GM21529 (cell line): Measurements from ENCODE around the gene C3orf70.

Experiments
- ATAC-seq: cut with Tn5 transposase; IDR thresholded peaks from one replicate; pipeline ENCODE4 v1.9.1; 2021; ENCODE audit not compliant: unreplicated experiment

The C3orf70 gene

DNA sequence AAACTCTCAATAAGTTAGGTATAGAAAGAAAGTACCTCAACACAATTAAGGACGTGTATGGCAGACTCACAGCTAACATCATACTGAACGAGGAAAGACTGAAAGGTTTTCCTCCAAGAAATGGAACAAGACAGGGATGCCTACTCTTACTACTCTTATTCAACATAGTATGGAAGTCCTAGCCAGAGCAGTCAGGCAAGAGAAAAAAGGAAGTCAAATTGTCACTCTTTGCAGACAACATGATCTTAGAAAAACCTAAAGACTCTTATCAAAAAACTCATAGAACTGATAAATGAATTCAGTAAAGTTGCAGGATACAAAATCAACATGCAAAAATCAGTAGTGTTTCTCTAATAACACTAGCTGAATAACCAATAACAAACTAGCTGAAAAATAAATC, 96.0 kb downstream of the C3orf70 start:
- no peak for ATAC-seq

DNA sequence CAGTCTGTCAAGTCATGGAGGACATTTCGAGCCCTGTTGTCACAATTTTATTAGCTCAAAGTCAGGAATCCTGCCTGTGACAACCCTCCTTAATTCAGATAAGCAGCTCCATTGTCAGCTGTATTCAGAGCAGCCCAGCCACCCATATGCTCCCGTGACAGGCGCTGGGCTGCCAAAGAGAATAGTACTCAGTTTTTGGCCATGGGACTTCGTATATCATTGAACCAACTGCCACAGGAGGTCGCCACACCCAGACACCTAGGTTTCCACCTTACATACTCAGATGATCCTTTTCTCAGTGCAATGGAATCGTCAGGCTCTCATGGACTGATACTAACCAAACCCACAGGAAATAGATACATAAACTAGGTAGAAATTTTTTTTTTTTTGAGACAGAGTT, 100.2 kb downstream of the C3orf70 start:
- no peak for ATAC-seq

DNA sequence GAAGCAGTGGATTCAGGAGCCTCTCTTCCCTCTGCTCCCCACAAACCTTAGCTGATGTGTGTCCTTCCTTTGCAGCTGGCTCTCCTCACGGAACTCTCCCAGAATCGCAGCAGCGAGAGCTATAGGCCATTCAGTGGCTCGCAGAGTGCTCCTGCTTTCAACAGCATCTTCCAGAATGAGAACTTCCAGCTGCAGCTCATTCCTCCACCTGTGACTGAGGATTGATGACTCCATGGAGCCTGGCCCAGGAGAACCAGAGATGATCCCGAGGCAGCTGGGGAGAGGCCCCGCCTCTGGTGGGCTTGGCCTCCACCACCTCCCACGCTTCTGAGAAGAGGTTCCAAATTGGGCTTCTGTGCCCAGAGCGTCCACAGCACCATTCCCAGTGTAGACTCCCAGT, 101.1 kb downstream of the C3orf70 start:
- no peak for ATAC-seq

DNA sequence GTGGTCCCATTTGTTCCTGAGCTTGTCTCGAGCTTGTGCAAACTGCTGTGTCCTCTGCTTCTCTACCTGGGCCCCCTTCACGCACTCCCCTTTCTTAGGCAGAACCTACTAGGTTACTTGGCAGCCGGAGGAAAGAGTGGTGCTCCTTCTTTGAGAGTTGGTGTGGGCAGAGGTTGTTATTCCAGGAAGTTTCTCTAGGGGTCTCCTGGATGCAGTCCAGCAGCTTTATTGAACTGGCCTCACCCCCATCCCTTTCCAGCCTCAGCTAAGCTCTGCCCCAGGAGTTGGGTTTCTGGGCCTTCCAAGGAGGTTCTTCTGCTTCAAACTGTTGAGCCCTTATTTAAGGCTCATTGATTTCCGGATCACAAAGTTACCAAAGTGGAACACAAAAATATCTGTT, 103.2 kb downstream of the C3orf70 start:
- no peak for ATAC-seq

DNA sequence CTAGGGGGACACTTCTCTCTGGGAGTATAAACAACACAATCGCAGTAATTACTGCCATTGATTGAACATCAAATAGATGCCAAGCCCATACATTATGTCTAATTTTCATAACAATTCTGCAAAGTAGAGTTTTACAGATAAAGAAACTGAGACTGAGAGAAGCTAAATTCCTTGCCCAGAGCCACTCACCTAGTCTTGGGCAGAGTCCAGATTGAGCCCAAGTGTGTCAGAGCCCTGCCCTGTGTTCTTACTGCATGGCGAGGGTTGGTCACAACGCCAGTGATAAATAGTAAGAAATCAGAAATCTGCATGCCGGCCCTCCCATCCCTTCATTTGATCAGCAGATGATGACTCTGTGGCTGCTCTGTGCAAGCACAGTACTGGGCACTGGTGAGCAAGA, 106.3 kb downstream of the C3orf70 start:
- no peak for ATAC-seq

DNA sequence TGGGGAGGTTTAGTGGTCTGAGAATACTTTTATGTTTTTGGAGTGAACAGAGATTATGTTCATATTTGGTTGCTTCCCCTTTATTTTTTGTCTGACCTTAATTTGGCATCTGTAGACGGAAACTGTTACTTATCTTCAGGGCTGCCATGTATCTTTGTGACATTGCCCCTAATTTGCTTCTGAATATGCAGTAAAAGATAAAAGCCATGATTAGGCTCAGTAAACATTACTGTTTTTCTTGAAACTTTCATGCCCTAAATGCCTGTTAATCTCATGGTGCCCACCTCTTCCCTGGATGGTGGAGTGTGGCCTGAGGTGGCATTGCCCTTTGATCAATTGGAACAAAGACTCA, 106.7 kb downstream of the C3orf70 start:
- no peak for ATAC-seq

DNA sequence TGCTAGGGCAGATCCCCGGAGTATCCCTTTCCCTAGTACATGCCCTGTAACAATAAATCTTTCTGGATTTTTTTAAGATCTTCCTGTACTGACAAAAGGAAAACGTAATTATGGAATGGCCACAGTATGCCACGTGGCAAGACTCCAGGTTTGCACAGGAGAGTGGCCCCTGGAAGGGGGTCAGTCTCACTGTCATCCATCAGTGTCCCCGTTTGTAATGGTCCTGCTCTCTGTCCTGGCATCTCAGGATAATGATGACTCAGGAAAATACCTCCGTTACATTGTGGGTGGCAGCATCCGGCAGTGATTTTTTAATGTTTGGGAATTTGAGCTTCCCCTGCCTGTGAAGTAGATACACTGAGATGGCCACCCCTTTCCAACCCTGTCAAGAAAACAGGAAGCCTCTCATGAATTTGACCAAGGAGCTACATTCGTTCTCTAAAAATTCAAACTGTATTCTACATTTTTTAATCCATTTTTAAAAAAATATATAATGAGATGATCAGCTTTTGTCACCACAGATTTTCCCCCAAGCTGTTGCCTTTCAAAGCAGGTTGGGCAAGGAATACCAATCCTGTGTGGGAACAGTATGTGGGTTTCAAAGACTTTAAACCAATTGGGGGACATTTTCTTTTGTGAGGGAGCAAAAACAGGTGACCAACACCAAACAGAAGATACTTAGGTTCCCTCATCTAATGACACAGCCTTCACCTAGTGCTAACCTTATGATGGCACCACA, 110.4 kb downstream of the C3orf70 start:
- no peak for ATAC-seq

DNA sequence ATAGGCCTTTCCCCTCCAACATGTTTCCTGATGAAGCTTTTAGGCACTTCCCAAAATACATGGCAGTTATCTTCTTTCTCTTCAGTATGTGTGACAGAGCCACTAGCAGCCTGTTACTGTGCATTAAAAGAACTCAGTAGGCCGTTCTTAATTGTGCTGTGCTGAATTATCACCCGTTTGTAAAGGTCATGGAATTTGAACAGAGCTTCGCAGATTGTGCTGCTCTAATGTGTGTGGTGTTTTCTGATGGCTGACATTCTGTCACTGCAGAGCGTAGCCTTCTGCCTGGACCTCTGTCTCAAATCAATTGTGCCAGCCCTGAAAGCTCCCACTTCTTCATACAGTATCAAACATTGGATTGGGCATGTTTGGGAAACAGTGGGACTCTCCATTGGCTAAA, 111.3 kb downstream of the C3orf70 start:
- ATAC-seq = no peak

DNA sequence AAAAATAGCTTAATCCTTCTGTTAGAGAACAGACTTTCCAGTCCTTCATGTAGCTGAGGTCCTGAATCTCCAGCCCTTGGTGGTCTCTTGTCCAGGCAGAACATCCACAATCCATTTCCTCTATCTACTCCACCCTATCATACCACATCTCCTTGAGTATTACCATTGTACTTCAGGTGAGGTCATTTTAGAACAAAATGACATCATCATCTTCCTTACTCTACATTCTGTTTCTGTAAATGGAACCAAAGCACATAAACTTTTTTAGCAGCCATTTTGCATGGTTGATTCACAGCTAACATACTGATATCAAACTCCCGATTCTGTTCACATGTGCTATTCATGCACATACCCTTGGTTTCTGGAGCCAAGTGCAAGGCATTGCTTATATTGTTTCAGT, 112.4 kb downstream of the C3orf70 start:
- ATAC-seq = no peak

DNA sequence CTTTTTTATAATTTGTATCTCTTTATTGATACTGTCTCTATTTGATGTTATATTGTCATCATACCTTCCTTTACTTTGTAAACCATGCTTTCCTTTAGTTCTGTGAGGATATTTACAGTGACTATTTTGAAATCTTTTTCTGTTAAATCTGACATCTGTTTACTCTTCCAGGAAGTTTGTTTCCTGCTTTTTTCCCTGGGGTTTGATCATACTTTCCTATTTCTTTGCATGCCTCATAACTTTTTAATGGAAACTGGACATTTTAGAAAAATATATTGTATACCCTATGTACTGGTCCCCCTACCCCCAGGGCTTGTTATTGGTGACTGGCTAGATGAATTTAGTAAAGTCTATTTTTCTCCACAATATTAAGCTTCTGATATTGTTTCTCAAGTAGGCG, 115.1 kb downstream of the C3orf70 start:
- ATAC-seq = no peak

DNA sequence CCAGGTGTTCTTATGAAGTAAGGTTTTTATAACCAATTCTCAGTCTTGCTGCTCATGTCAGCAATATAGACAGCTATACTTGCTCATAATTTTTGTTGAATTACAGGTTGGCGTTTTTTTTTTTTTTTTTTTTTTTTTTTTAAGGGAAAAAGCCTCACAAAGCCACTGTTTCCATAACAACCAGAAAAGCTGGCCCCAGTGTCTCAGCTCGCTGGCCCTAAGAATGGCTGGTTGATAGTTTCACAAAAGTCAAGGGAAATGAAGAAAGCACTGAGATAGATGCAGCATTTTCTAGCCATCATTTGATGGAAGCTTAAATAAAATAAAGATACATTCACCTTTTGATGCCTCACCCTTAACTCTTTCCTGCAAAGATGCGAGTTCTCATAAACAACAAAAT, 121.9 kb downstream of the C3orf70 start:
- no peak for ATAC-seq

DNA sequence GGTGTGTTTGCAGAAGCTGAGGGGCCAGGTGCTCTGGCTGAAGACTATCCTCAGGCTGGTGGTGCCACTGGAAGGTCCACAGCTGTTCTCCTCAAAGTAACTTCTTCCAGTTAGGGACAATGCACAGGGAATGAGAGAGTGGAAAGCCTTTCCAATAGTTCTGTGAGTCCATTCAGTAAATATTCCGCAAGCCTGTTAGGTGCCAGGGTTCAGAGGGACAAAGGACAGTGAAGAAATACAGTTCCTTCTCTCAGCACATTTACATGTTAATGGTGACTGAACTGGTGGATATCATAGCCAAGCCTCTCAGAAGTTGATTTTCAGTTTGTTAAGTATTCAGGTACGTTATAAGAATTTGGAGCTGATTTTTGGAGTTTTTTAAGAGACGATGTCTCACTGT, 122.5 kb downstream of the C3orf70 start:
- ATAC-seq = no peak

DNA sequence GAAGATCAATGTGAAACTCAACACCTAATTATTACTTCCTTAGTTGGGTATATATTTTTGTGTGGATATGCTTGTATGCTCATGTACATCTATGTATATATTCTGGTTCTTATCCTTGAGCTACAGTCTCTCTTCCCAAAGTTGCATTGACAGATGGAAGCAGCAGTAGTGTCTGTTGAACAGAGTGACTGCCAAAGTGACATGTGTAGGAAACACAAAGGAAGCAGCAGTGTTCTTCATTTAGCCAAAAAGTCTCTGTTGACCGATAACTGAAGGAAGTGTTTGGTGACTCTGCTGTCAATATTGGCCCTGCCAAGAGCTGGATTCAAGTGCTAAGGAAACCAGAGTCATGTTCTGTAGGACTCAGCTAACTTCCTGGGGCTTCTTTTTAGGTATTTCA, 123.8 kb downstream of the C3orf70 start:
- no peak for ATAC-seq

DNA sequence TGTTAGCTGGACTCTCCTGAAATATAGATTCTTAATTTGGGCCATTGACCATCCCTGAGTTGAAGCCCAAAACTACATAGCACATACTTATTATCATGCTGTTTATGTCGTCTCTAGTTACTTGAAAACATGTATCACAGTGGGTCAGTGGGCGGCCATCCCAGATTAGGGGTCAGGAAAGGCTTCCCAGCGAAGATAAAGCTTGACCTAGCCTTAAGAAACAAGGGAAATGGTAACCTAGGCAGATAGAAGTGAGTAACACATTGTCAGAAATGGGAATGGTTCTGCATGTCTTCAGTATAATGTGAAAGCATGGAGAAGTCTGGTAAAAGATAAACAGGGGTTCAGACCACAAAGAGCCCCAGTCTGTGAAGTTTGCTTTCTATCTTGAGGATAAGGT, 124.7 kb downstream of the C3orf70 start:
- ATAC-seq = no peak
